ENCODE results near the gene MUL1. TPM values are rescaled to one million over a fixed set of nuclear protein-coding genes. Genes with fewer than 3 reads are reported as not detected.

MUL1 gene
- total RNA-seq, 1 experiment from 2014 or later, result 21.9 TPM

- ChIA-PET POLR2A (no interaction called here), CTCF (interaction anchor here (1.3 to 2.6 kb wide), 3 partner anchors 13 to 154 kb away, joined by 4 to 10 read pairs (median 6); partner anchors contain the start of gene DDOST)
- ATAC-seq (no peak), DNase-seq (ENCODE audit: low spot score) (no peak)
- Mint-ChIP-seq H3K4me3 (peak overlapping the region; percentile 92), H3K4me1 (peaks cover 4% of the 10 kb centered on the region; the same call in 1 of the 2 replicates), H3K9me3 (no peaks in the 10 kb centered on the region), H3K27ac (peak overlapping the region; percentile 92), H3K36me3 (peaks cover 2% of the 10 kb centered on the region; the same call in 1 of the 2 replicates), H3K27me3 (ENCODE audit: low read depth) (peaks cover 26% of the 10 kb centered on the region)
- TF ChIP-seq HMGA2 (CRISPR knock-in tag; IDR thresholded peaks at IDR 0.05), result no peak
- no peak for TF ChIP-seq ARID4B (CRISPR knock-in tag; IDR thresholded peaks at IDR 0.05; ENCODE audit: borderline replicate concordance)
- no peak for TF ChIP-seq MXD4 (CRISPR knock-in tag; IDR thresholded peaks at IDR 0.05; ENCODE audit: borderline replicate concordance)
These were observed 745 bp downstream of the MUL1 start for GRCh38 chr1:20507248-20507563.

DNA sequence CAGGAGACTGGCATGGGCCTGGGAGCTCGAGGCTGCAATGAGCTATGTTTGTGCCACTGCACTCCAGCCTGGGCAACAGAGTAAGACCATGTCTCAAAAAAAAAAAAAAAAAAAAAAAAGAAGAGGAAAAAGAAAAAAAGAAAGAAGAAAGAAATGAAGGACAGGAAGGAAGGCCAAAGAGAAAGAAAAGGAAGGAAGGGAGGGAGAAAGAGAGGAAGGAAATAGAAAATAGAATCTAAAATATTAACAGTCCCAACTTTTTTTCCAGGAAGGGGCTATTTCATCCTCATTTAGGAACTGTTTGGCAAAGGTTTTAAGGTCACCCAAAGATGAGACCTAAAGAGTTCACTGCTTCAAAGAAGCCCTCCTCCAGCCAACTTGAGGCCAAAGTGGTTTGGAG lies 2.5 kb downstream of the MUL1 start:
- no peaks in the 10 kb centered on the region for H3K9me3 Mint-ChIP-seq
- TF ChIP-seq NFATC4 (CRISPR knock-in tag; IDR thresholded peaks at IDR 0.05), result no peak
- no peak for TF ChIP-seq JUN (CRISPR knock-in tag; IDR thresholded peaks at IDR 0.05)
- TF ChIP-seq, protein P1, sequence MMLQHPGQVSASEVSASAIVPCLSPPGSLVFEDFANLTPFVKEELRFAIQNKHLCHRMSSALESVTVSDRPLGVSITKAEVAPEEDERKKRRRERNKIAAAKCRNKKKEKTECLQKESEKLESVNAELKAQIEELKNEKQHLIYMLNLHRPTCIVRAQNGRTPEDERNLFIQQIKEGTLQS (CRISPR knock-in tag; conservative IDR thresholded peaks at IDR 0.05), result no peak
- no peak for TF ChIP-seq NFYB (CRISPR knock-in tag; conservative IDR thresholded peaks at IDR 0.05; ENCODE audit: low read depth)
- TF ChIP-seq GABPB1 (CRISPR knock-in tag; IDR thresholded peaks at IDR 0.05), result no peak
- TF ChIP-seq CREM (CRISPR knock-in tag; IDR thresholded peaks at IDR 0.05), result no peak
- DNase-seq (ENCODE audit: low spot score) (no peak), ATAC-seq (no peak)
- POLR2A ChIA-PET, result interaction anchor here (0.7 kb wide), 1 partner anchor 129 kb away, joined by 4 read pairs; no protein-coding TSS in a partner anchor
- H3K27ac Mint-ChIP-seq, result no peak overlapping the region
- CTCF ChIA-PET, result interaction anchor here (1.0 kb wide), 1 partner anchor 11 kb away, joined by 4 read pairs; no protein-coding TSS in a partner anchor
- peaks cover 4% of the 10 kb centered on the region; the same call in 1 of the 2 replicates for H3K4me1 Mint-ChIP-seq
- H3K4me3 Mint-ChIP-seq, result no peak overlapping the region
- peaks cover 16% of the 10 kb centered on the region for H3K36me3 Mint-ChIP-seq
- H3K27me3 Mint-ChIP-seq (ENCODE audit: low read depth), result peaks cover 15% of the 10 kb centered on the region

GRCh38 chr1:20500716-20501115 lies 7.2 kb downstream of the MUL1 start:
- DNase-seq (ENCODE audit: low spot score) (no peak), ATAC-seq (no peak)
- Mint-ChIP-seq H3K36me3 (peaks cover 21% of the 10 kb centered on the region), H3K4me3 (no peak overlapping the region), H3K9me3 (no peaks in the 10 kb centered on the region), H3K27me3 (ENCODE audit: low read depth) (no peaks in the 10 kb centered on the region), H3K4me1 (no peaks in the 10 kb centered on the region), H3K27ac (no peak overlapping the region)
- POLR2A ChIA-PET, result no interaction called here
- CTCF ChIA-PET, result no interaction called here
- TF ChIP-seq ZNF671 (CRISPR knock-in tag; IDR thresholded peaks at IDR 0.05) (no peak), PRRX2 (CRISPR knock-in tag; IDR thresholded peaks at IDR 0.05) (no peak), NFATC4 (CRISPR knock-in tag; IDR thresholded peaks at IDR 0.05) (no peak), NR3C1 (CRISPR knock-in tag; conservative IDR thresholded peaks at IDR 0.05; ENCODE audit: low read depth) (no peak), ZNF396 (CRISPR knock-in tag; IDR thresholded peaks at IDR 0.05; ENCODE audit: borderline replicate concordance) (no peak), FOXK1 (CRISPR knock-in tag; IDR thresholded peaks at IDR 0.05) (no peak)
- TF ChIP-seq, protein P2, sequence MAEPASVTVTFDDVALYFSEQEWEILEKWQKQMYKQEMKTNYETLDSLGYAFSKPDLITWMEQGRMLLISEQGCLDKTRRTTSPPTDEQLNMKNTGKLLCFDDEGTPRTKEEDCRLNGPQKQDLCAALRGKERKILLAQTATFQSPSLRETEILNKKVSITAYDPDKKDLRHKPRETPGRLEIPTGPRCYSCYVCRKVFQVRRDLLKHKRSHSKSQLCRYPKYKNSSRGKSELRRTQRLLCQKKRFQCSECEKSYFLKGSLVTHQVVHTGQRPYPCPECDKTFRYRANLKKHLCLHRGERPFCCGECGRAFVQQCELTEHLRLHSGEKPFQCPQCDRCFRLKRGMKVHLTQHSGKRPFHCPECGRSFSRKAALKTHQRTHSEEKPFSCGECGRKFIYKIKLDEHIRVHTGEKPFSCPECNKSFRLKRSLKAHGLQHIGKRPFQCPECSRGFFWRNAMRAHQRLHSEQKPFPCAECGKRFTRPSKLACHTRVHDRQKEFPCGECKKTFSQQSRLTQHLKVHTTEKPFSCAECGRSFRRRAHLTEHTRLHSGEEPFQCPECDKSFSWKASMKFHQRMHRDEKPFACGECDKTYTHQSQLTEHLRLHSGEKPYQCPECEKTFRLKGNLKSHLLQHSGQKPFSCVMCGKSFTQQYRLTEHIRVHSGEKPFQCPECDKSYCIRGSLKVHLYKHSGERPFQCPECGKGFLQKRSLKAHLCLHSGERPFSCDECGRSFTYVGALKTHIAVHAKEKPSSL (CRISPR knock-in tag; conservative IDR thresholded peaks at IDR 0.05), result no peak
- TF ChIP-seq, protein P3, sequence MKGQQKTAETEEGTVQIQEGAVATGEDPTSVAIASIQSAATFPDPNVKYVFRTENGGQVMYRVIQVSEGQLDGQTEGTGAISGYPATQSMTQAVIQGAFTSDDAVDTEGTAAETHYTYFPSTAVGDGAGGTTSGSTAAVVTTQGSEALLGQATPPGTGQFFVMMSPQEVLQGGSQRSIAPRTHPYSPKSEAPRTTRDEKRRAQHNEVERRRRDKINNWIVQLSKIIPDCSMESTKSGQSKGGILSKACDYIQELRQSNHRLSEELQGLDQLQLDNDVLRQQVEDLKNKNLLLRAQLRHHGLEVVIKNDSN (CRISPR knock-in tag; IDR thresholded peaks at IDR 0.05), result no peak
- TF ChIP-seq, protein P4, sequence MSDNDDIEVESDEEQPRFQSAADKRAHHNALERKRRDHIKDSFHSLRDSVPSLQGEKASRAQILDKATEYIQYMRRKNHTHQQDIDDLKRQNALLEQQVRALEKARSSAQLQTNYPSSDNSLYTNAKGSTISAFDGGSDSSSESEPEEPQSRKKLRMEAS (CRISPR knock-in tag; IDR thresholded peaks at IDR 0.05), result no peak

Data from WTC11 (cell line).